ENCODE data around the gene ROR1.

The ROR1 gene

GRCh38 chr1:63912643-63913042, 138.8 kb downstream of the ROR1 start:
- DNase-seq = no peak
- ATAC-seq = no peak

- no peak for DNase-seq
- ATAC-seq = no peak
These were observed 139.7 kb downstream of the ROR1 start for GRCh38 chr1:63913533-63913932.

- no peak for DNase-seq
- ATAC-seq = no peak
These were observed 140.4 kb downstream of the ROR1 start for GRCh38 chr1:63914241-63914640.

- DNase-seq (no peak), ATAC-seq (no peak)
These were observed 140.9 kb downstream of the ROR1 start for GRCh38 chr1:63914706-63915105.

GRCh38 chr1:63915121-63915520, 141.3 kb downstream of the ROR1 start:
- ATAC-seq = no peak

GRCh38 chr1:63916485-63917360, 142.9 kb downstream of the ROR1 start:
- no peak for ATAC-seq
- DNase-seq = no peak

More at GRCh38 chr1:63915121-63915520, 141.3 kb downstream of the ROR1 start:
- no peak for DNase-seq

- ATAC-seq (no peak), DNase-seq (peak; percentile 31)
These were observed 144.0 kb downstream of the ROR1 start for GRCh38 chr1:63917571-63918417.

GRCh38 chr1:63918418-63918945, 144.7 kb downstream of the ROR1 start:
- no peak for DNase-seq
- no peak for ATAC-seq

GRCh38 chr1:63920154-63921117, 146.6 kb downstream of the ROR1 start:
- ATAC-seq = no peak
- no peak for DNase-seq

- ATAC-seq (no peak), DNase-seq (no peak)
These were observed 147.5 kb downstream of the ROR1 start for GRCh38 chr1:63921359-63921758.

GRCh38 chr1:63921802-63922201, 148.0 kb downstream of the ROR1 start:
- ATAC-seq (no peak), DNase-seq (no peak)

- ATAC-seq (no peak), DNase-seq (no peak)
These were observed 149.0 kb downstream of the ROR1 start for GRCh38 chr1:63922848-63923247.

GRCh38 chr1:63923302-63923701, 149.5 kb downstream of the ROR1 start:
- no peak for DNase-seq
- ATAC-seq = no peak

- ATAC-seq (no peak), DNase-seq (no peak)
These were observed 150.8 kb downstream of the ROR1 start for GRCh38 chr1:63924600-63924999.

- ATAC-seq (no peak), DNase-seq (no peak)
These were observed 154.6 kb downstream of the ROR1 start for GRCh38 chr1:63928186-63929105.

- DNase-seq = no peak
These were observed 155.3 kb downstream of the ROR1 start for GRCh38 chr1:63929106-63929478.

GRCh38 chr1:63931468-63931867, 157.7 kb downstream of the ROR1 start:
- DNase-seq = no peak
- no peak for ATAC-seq

More at GRCh38 chr1:63929106-63929478, 155.3 kb downstream of the ROR1 start:
- no peak for ATAC-seq

- DNase-seq (no peak), ATAC-seq (no peak)
These were observed 160.9 kb downstream of the ROR1 start for GRCh38 chr1:63934697-63935096.

- DNase-seq = no peak
- ATAC-seq = no peak
These were observed 161.3 kb downstream of the ROR1 start for GRCh38 chr1:63935143-63935542.

- ATAC-seq (no peak), DNase-seq (no peak)
These were observed 161.7 kb downstream of the ROR1 start for GRCh38 chr1:63935553-63935952.

GRCh38 chr1:63936276-63936675, 162.5 kb downstream of the ROR1 start:
- no peak for ATAC-seq
- DNase-seq = no peak

All from stimulated activated naive CD8-positive, alpha-beta T cell treated with anti-CD3 and anti-CD28 coated beads, Interleukin-15, Interleukin-2, amounts not matched to agents 100 U/mL and 50 U/mL, for 24 hours (primary cell).